Calu3 (cell line): ENCODE measurements around the gene DTNB. TPM values are rescaled to one million over a fixed set of nuclear protein-coding genes. Genes with fewer than 3 reads are reported as not detected.
"Not testable (repeated sequence)": the region's sequence is repeated elsewhere in the genome, so short reads cannot be mapped to it uniquely, and the experiment has no call there.

Experiments
- BruUV-seq: library from RNA; stranded (reverse); fragments of 400-500 nt; replicated peaks from 2 replicates; lab custom pipeline; 2021; lab: Mats Ljungman, UMichigan
- CTCF ChIA-PET: fragments of 300-600 bp; sonication (Branson Sonifier 250); formaldehyde crosslinking; loops from one replicate; lab custom pipeline; 2022; ENCODE audit warnings: antibody characterized with exemption; lab: Charles Lee
- DNase-seq: peaks from one replicate; pipeline ENCODE4 v3.0.0; 2022
- H3K27ac Mint-ChIP-seq: one replicate; pipeline ENCODE4 v1.8.0; 2022; ENCODE audit warnings: mixed read lengths; ENCODE audit not compliant: unreplicated experiment
- H3K27me3 Mint-ChIP-seq: one replicate; pipeline ENCODE4 v1.8.0; 2022; ENCODE audit warnings: mixed read lengths; ENCODE audit not compliant: unreplicated experiment
- H3K36me3 Mint-ChIP-seq: one replicate; pipeline ENCODE4 v1.8.0; 2022; ENCODE audit warnings: mild to moderate bottlenecking, moderate library complexity, mixed read lengths; ENCODE audit not compliant: insufficient read depth, unreplicated experiment
- H3K4me1 Mint-ChIP-seq: one replicate; pipeline ENCODE4 v1.8.0; 2022; ENCODE audit warnings: mild to moderate bottlenecking, low read depth, mixed read lengths; ENCODE audit not compliant: unreplicated experiment
- H3K4me3 Mint-ChIP-seq: one replicate; pipeline ENCODE4 v1.8.0; 2022; ENCODE audit warnings: mild to moderate bottlenecking, low read depth, moderate library complexity, mixed read lengths; ENCODE audit not compliant: unreplicated experiment
- H3K9me3 Mint-ChIP-seq: one replicate; pipeline ENCODE4 v1.8.0; 2022; ENCODE audit warnings: low read depth, mixed read lengths; ENCODE audit not compliant: unreplicated experiment
- intact Hi-C: fragments of 100-400 bp; cut with micrococcal nuclease; formaldehyde crosslinking; loops from one replicate; pipeline ENCODE4 v1.10.0; 2022; ENCODE audit not compliant: unreplicated experiment
- total RNA-seq: library from RNA; stranded (reverse); gene quantifications from 2 replicates; pipeline ENCODE4 v1.2.3, GENCODE V29; 2022
- TF ChIP-seq, protein P1 (sequence below): fragments of 200-600 bp; IDR thresholded peaks from one replicate; pipeline ENCODE4 v1.8.0; 2022; ENCODE audit warnings: antibody characterized with exemption; ENCODE audit not compliant: unreplicated experiment

DTNB gene
- total RNA-seq, 1 experiment from 2014 or later, result 27.3 TPM

DNA sequence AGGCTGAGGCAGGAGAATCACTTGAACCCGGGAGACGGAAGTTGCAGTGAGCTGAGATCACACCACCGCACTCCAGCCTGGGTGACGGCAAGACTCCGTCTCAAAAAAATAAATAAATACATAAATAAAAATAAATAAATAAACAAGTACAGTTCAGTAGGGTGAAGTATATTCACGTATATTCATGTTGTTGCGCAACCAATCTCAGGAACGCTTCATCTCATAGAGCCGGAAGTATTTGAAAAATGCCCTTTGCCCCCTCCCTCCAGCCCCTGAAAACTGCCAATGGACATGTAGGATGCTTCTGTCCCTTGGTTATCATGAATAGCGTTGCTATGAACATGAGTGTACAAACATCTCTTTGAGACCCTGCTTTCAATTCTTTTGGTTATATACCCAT lies 132.0 kb downstream of the DTNB start:
- TF ChIP-seq, protein P1, sequence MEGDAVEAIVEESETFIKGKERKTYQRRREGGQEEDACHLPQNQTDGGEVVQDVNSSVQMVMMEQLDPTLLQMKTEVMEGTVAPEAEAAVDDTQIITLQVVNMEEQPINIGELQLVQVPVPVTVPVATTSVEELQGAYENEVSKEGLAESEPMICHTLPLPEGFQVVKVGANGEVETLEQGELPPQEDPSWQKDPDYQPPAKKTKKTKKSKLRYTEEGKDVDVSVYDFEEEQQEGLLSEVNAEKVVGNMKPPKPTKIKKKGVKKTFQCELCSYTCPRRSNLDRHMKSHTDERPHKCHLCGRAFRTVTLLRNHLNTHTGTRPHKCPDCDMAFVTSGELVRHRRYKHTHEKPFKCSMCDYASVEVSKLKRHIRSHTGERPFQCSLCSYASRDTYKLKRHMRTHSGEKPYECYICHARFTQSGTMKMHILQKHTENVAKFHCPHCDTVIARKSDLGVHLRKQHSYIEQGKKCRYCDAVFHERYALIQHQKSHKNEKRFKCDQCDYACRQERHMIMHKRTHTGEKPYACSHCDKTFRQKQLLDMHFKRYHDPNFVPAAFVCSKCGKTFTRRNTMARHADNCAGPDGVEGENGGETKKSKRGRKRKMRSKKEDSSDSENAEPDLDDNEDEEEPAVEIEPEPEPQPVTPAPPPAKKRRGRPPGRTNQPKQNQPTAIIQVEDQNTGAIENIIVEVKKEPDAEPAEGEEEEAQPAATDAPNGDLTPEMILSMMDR, result no peak
- BruUV-seq, result no TSS peak
- H3K9me3 Mint-ChIP-seq, result no peaks in the 10 kb centered on the region
- no peak for DNase-seq
- intact Hi-C loops, result no loop called here
- H3K36me3 Mint-ChIP-seq, result no peaks in the 10 kb centered on the region
- H3K27ac Mint-ChIP-seq, result no peak overlapping the region
- no peaks in the 10 kb centered on the region for H3K4me1 Mint-ChIP-seq
- no peaks in the 10 kb centered on the region for H3K27me3 Mint-ChIP-seq
- H3K4me3 Mint-ChIP-seq, result no peak overlapping the region
- CTCF ChIA-PET, result no interaction called here

DNA sequence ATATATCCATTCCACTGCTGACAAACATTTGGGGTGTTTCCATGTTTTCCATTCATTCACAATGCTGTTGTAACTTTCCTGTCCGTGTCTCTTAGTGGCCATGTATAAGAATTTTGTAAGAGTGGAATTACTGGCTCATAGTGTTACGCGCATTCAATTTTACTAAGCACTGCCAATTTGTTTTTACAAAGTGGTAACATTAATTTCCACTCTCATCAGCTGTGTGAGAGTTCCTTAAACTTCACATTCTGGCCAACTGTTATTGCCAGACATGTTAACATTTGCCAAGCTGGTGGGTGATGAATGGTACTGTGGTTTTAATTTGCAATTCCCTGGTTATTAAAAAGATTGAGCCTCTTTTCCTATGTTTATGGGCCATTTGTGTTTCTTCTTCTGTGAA lies 134.2 kb downstream of the DTNB start:
- BruUV-seq, result no TSS peak
- TF ChIP-seq, protein P1, result no peak
- no peak for DNase-seq
- H3K36me3 Mint-ChIP-seq, result no peaks in the 10 kb centered on the region
- H3K4me1 Mint-ChIP-seq, result no peaks in the 10 kb centered on the region
- no peaks in the 10 kb centered on the region for H3K9me3 Mint-ChIP-seq
- no peaks in the 10 kb centered on the region for H3K27me3 Mint-ChIP-seq
- intact Hi-C loops, result no loop called here
- CTCF ChIA-PET, result no interaction called here
- H3K4me3 Mint-ChIP-seq, result no peak overlapping the region
- no peak overlapping the region for H3K27ac Mint-ChIP-seq

DNA sequence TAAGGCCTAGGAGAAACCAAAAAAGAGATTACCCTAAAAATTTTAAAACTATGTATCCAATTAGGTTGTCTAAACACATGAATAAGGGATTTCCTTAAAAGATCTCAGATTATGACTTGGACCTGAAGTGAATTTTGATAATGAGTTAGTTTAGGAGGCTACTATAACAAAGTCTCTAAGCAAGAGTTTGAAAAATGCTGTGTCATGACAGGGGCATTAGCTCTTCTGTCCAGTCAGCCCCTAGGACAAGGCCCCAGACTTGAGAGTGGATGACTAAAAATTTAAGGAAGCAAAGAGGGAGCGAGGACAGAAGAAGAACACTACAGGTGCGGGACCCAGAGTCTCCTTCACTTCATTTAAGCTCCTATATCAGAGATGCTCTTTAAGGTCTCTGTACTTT lies 135.9 kb downstream of the DTNB start:
- TF ChIP-seq, protein P1, result no peak
- no peaks in the 10 kb centered on the region for H3K27me3 Mint-ChIP-seq
- no peaks in the 10 kb centered on the region for H3K36me3 Mint-ChIP-seq
- no TSS peak for BruUV-seq
- H3K27ac Mint-ChIP-seq, result no peak overlapping the region
- DNase-seq, result no peak
- CTCF ChIA-PET, result no interaction called here
- intact Hi-C loops, result no loop called here
- H3K4me1 Mint-ChIP-seq, result no peaks in the 10 kb centered on the region
- no peaks in the 10 kb centered on the region for H3K9me3 Mint-ChIP-seq
- H3K4me3 Mint-ChIP-seq, result no peak overlapping the region

DNA sequence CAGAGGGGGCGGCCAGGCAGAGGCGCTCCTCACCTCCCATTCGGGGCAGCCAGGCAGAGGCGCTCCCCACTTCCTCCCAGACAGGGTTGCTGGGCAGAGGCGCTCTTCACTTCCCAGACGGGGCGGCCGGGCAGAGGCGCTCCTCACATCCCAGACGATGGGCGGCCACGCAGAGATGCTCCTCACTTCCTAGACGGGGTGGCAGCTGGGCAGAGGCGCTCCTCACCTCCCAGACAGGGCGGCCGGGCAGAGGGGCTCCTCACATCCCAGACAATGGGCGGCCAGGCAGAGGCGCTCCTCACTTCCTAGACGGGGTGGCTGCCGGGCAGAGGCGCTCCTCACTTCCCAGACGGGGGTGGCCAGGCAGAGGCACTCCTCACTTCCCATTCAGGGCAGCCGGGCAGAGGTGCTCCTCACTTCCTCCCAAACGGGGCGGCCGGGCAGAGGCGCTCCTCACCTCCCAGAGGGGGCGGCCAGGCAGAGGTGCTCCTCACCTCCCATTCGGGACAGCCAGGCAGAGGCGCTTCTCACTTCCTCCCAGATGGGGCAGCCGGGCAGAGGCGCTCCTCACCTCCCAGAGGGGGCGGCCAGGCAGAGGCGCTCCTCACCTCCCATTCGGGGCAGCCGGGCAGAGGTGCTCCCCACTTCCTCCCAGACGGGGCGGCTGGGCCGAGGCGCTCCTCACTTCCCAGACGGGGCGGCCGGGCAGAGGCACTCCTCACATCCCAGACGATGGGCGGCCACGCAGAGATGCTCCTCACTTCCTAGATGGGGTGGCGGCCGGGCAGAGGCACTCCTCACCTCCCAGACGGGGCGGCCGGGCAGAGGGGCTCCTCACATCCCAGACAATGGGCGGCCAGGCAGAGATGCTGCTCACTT lies 137.7 kb downstream of the DTNB start:
- H3K4me1 Mint-ChIP-seq, H3K27ac Mint-ChIP-seq, DNase-seq, intact Hi-C loops, H3K27me3 Mint-ChIP-seq, H3K4me3 Mint-ChIP-seq, H3K36me3 Mint-ChIP-seq, BruUV-seq, CTCF ChIA-PET, H3K9me3 Mint-ChIP-seq: not testable (repeated sequence)

DNA sequence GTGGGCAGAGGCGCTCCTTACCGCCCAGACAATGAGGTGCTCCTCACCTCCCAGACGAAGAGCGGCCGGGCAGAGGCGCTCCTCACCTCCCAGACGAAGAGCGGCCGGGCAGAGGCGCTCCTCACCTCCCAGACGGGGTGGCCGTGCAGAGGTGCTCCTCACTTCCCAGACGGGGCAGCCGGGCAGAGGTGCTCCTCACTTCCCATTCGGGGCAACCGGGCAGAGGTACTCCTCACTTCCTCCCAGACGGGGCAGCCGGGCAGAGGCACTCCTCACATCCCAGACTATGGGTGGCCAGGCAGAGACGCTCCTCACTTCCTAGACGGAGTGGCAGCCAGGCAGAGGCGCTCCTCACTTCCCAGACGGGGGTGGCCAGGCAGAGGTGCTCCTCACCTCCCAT lies 138.4 kb downstream of the DTNB start:
- BruUV-seq, intact Hi-C loops, H3K27me3 Mint-ChIP-seq: not testable (repeated sequence)

More for the DNA sequence above, 138.4 kb downstream of the DTNB start:
- H3K4me1 Mint-ChIP-seq, CTCF ChIA-PET, H3K27ac Mint-ChIP-seq, DNase-seq, H3K36me3 Mint-ChIP-seq, H3K4me3 Mint-ChIP-seq, H3K9me3 Mint-ChIP-seq: not testable (repeated sequence)
